ENCODE results near the gene CHSY1.

GRCh38 chr15:101177866-101178265 is 74.0 kb downstream of the CHSY1 start:
- TF ChIP-seq CTCF (IDR thresholded peaks at IDR 0.05) = no peak
- no peak for TF ChIP-seq POLR2A (IDR thresholded peaks at IDR 0.05)

Measured in testis (tissue), 2 donors.